Upper lobe of left lung (tissue), 4 donors: ENCODE data around the gene SLC38A2.

Experiments used
- EP300 ChIP-seq, 4 donors: sonication (generic); formaldehyde crosslinking; IDR thresholded peaks; one replicate each; pipeline ENCODE4 v1.5.1; 2017; ENCODE audit warnings: antibody characterized with exemption in 4 of 4, control low read depth in 2 of 4
- TF ChIP-seq, protein P1 (sequence below), 6 experiments: fragments of 450-650 bp in 4 of 6; fragments of 200-600 bp in 2 of 6; sonication (generic) in 2 of 6; IDR thresholded peaks; one replicate each; pipeline ENCODE4 v1.5.1; 2016 to 2019; ENCODE audit warnings: antibody characterized with exemption in 6 of 6

GRCh38 chr12:46357438-46358324 lies 14.9 kb downstream of the SLC38A2 start:
- TF ChIP-seq EP300 (IDR thresholded peaks at IDR 0.05): no peak
- TF ChIP-seq, protein P1, sequence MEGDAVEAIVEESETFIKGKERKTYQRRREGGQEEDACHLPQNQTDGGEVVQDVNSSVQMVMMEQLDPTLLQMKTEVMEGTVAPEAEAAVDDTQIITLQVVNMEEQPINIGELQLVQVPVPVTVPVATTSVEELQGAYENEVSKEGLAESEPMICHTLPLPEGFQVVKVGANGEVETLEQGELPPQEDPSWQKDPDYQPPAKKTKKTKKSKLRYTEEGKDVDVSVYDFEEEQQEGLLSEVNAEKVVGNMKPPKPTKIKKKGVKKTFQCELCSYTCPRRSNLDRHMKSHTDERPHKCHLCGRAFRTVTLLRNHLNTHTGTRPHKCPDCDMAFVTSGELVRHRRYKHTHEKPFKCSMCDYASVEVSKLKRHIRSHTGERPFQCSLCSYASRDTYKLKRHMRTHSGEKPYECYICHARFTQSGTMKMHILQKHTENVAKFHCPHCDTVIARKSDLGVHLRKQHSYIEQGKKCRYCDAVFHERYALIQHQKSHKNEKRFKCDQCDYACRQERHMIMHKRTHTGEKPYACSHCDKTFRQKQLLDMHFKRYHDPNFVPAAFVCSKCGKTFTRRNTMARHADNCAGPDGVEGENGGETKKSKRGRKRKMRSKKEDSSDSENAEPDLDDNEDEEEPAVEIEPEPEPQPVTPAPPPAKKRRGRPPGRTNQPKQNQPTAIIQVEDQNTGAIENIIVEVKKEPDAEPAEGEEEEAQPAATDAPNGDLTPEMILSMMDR (IDR thresholded peaks at IDR 0.05): no peak
